ENCODE measurements around the gene HS6ST1.
"Not testable (repeated sequence)": the region's sequence is repeated elsewhere in the genome, so short reads cannot be mapped to it uniquely, and the experiment has no call there.

Gene HS6ST1

GRCh38 chr2:128273469-128274081 lies 45.1 kb downstream of the HS6ST1 start:
- no peak for ATAC-seq (ENCODE audit: low read depth)
- Mint-ChIP-seq H3K27ac (no peak overlapping the region), H3K9me3 (peaks cover 7% of the 10 kb centered on the region)

GRCh38 chr2:128272601-128273468 lies 45.8 kb downstream of the HS6ST1 start:
- Mint-ChIP-seq H3K27ac (no peak overlapping the region), H3K9me3 (peaks cover 7% of the 10 kb centered on the region), H3K36me3 (peaks cover 27% of the 10 kb centered on the region), H3K4me1 (no peaks in the 10 kb centered on the region), H3K27me3 (no peaks in the 10 kb centered on the region), H3K4me3 (no peak overlapping the region)
- ATAC-seq (ENCODE audit: low read depth) (no peak), DNase-seq (ENCODE audit: low spot score in 2 of 2) (no peak)

More at GRCh38 chr2:128273469-128274081, 45.1 kb downstream of the HS6ST1 start:
- Mint-ChIP-seq H3K27me3 (no peaks in the 10 kb centered on the region), H3K4me1 (no peaks in the 10 kb centered on the region), H3K36me3 (peaks cover 29% of the 10 kb centered on the region), H3K4me3 (no peak overlapping the region)
- no peak for DNase-seq (ENCODE audit: low spot score in 2 of 2)

- DNase-seq (ENCODE audit: low spot score in 2 of 2) (no peak), ATAC-seq (ENCODE audit: low read depth) (no peak)
- no peak overlapping the region for H3K4me3 Mint-ChIP-seq
- H3K36me3 Mint-ChIP-seq, result peaks cover 27% of the 10 kb centered on the region
- peaks cover 7% of the 10 kb centered on the region for H3K9me3 Mint-ChIP-seq
- no peaks in the 10 kb centered on the region for H3K4me1 Mint-ChIP-seq
- H3K27ac Mint-ChIP-seq, result no peak overlapping the region
- H3K27me3 Mint-ChIP-seq, result no peaks in the 10 kb centered on the region
Observed at GRCh38 chr2:128271911-128272600, 46.6 kb downstream of the HS6ST1 start.

GRCh38 chr2:128271597-128271910 lies 47.1 kb downstream of the HS6ST1 start:
- Mint-ChIP-seq H3K27me3 (no peaks in the 10 kb centered on the region), H3K4me3 (no peak overlapping the region), H3K36me3 (peaks cover 26% of the 10 kb centered on the region), H3K4me1 (no peaks in the 10 kb centered on the region), H3K27ac (no peak overlapping the region), H3K9me3 (peaks cover 7% of the 10 kb centered on the region)
- ATAC-seq (ENCODE audit: low read depth) (no peak), DNase-seq (ENCODE audit: low spot score in 2 of 2) (no peak)

- H3K4me1 Mint-ChIP-seq, result no peaks in the 10 kb centered on the region
- H3K27ac Mint-ChIP-seq, result no peak overlapping the region
- H3K9me3 Mint-ChIP-seq, result peaks cover 7% of the 10 kb centered on the region
- no peaks in the 10 kb centered on the region for H3K27me3 Mint-ChIP-seq
- DNase-seq (ENCODE audit: low spot score in 2 of 2), result no peak
- no peak overlapping the region for H3K4me3 Mint-ChIP-seq
- peaks cover 23% of the 10 kb centered on the region for H3K36me3 Mint-ChIP-seq
- no peak for ATAC-seq (ENCODE audit: low read depth)
Observed at GRCh38 chr2:128270672-128271596, 47.7 kb downstream of the HS6ST1 start.

DNA sequence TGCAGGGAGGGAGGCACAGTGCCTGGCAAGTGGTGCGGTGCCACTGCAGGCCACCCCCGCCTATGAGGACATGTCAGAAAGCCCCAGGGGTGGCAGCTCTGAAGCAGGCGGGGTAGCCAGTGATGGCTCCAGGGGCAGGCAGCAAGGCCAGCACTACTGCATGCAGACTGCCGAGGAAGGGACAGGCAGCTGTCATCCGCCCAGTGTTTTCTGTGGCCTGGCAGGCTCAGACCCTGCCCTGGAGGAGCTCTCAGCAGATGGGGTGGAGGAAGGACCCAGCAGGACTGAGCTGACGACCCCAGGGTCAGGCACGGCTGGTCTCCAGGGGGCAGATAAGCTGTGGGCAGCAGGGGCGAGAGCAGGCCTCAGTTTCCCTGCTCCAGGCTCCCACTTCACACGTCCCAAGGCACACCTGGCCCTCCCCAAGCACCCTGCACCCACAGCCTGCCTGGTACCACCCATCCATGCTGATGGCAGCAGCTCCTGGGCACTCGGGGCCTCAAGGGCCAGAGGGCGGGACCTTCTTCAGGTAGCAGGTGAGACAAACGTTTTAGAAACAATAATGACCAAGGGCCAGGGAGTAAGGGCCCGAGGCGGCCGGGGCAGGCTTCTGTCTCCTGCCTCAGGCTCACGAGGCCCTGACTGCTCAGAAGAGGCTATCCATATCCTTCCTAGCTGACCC lies 48.5 kb downstream of the HS6ST1 start:
- Mint-ChIP-seq H3K27me3 (no peaks in the 10 kb centered on the region), H3K9me3 (peaks cover 7% of the 10 kb centered on the region), H3K4me3 (no peak overlapping the region), H3K4me1 (no peaks in the 10 kb centered on the region), H3K27ac (no peak overlapping the region), H3K36me3 (peaks cover 16% of the 10 kb centered on the region)
- no peak for DNase-seq (ENCODE audit: low spot score in 2 of 2)
- no peak for ATAC-seq (ENCODE audit: low read depth)

- DNase-seq (ENCODE audit: low spot score in 2 of 2), result no peak
- H3K4me1 Mint-ChIP-seq, result no peaks in the 10 kb centered on the region
Observed at GRCh38 chr2:128269063-128269989, 49.3 kb downstream of the HS6ST1 start.

DNA sequence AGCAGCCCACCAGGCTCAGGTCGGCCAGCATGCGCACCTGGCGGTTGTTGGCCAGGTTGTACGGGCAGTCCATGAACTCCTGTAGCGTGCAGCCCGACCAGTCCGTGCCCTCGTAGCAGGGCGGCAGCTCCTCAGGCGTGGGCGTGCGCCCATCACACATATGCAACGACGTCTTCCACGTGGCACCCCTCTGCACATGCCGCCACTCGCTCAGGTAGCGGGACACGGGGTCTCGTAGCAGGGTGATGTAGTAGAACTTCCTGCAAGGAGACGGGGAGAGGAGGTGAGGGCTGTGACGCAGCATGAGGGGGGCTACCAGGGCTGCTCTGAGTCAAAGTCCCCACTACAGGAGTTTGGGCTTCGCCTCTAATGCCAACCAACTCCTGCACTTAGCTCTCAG lies 50.1 kb downstream of the HS6ST1 start:
- not testable (repeated sequence) for H3K27me3 Mint-ChIP-seq; DNase-seq (ENCODE audit: low spot score in 2 of 2); H3K9me3 Mint-ChIP-seq; H3K4me3 Mint-ChIP-seq; ATAC-seq (ENCODE audit: low read depth); H3K27ac Mint-ChIP-seq; H3K36me3 Mint-ChIP-seq; H3K4me1 Mint-ChIP-seq

More at GRCh38 chr2:128269063-128269989, 49.3 kb downstream of the HS6ST1 start:
- no peaks in the 10 kb centered on the region for H3K27me3 Mint-ChIP-seq
- peaks cover 5% of the 10 kb centered on the region for H3K9me3 Mint-ChIP-seq
- peaks cover 9% of the 10 kb centered on the region for H3K36me3 Mint-ChIP-seq
- no peak overlapping the region for H3K4me3 Mint-ChIP-seq
- ATAC-seq (ENCODE audit: low read depth), result no peak
- H3K27ac Mint-ChIP-seq, result no peak overlapping the region

GRCh38 chr2:128268145-128268544 lies 50.5 kb downstream of the HS6ST1 start:
- H3K27ac Mint-ChIP-seq; H3K4me1 Mint-ChIP-seq; ATAC-seq (ENCODE audit: low read depth); H3K4me3 Mint-ChIP-seq; H3K36me3 Mint-ChIP-seq; H3K27me3 Mint-ChIP-seq; H3K9me3 Mint-ChIP-seq; DNase-seq (ENCODE audit: low spot score in 2 of 2): not testable (repeated sequence)

DNA sequence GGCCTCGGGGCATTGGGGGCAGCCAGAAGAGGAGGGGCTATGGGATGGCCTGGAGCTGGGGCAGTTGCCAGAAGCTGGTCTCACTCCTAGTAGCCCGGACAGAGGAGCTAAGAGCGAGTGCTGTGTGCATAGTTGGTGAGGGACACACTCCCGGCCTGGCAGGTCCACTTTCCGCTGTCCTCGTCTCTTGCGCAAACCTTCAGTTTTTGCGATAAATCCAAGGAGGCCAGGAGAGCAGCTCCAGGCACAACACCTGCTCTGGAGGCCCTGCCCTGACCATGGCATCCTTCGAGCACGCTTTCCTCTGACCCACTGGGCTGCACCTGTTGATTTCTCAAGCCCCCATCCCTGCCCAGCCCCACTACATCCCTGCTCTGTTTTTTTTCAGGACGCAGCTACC lies 51.0 kb downstream of the HS6ST1 start:
- H3K27ac Mint-ChIP-seq; H3K9me3 Mint-ChIP-seq; H3K4me3 Mint-ChIP-seq; H3K27me3 Mint-ChIP-seq; H3K36me3 Mint-ChIP-seq; DNase-seq (ENCODE audit: low spot score in 2 of 2); H3K4me1 Mint-ChIP-seq; ATAC-seq (ENCODE audit: low read depth): not testable (repeated sequence)

DNA sequence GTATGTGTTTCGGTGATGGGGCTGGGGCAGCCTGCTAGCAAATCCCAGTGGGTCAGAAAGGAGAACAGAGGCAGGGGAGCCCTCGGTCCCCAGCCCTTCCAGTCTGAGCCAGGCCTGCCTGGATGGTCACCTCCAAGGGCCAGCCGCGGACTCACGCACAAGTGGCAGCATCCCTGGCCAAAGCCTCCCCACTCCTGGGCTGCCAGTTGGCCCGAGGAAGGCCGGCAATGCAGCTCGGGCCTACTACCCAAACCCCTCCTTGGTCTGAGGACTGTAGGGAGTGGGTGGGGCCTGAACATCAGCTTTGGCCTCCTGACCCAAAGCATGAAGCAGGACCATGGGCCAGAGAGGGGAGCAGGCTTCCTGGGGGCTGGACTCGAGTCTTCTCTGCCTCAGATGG lies 51.5 kb downstream of the HS6ST1 start:
- H3K4me3 Mint-ChIP-seq; DNase-seq (ENCODE audit: low spot score in 2 of 2); H3K9me3 Mint-ChIP-seq; H3K27me3 Mint-ChIP-seq; H3K27ac Mint-ChIP-seq; H3K36me3 Mint-ChIP-seq; ATAC-seq (ENCODE audit: low read depth); H3K4me1 Mint-ChIP-seq: not testable (repeated sequence)

- not testable (repeated sequence) for H3K36me3 Mint-ChIP-seq; H3K4me3 Mint-ChIP-seq; DNase-seq (ENCODE audit: low spot score in 2 of 2); H3K27ac Mint-ChIP-seq; H3K4me1 Mint-ChIP-seq; H3K9me3 Mint-ChIP-seq; H3K27me3 Mint-ChIP-seq; ATAC-seq (ENCODE audit: low read depth)
Observed at GRCh38 chr2:128266463-128266862, 52.2 kb downstream of the HS6ST1 start.

Measured in memory B cell (primary cell).